Erythroblast (primary cell): Measurements from ENCODE around the gene GPR15.

Experiments
- GATA1 ChIP-seq: IDR thresholded peaks from 2 replicates; pipeline ENCODE4 v1.6.1; 2011; ENCODE audit warnings: low read depth, mild to moderate bottlenecking, control low read depth, low read length, moderate library complexity
- POLR2A ChIP-seq: IDR thresholded peaks from 2 replicates; pipeline ENCODE4 v1.6.1; 2011; ENCODE audit warnings: mild to moderate bottlenecking, low read length

- TF ChIP-seq POLR2A (no peak), GATA1 (no peak)
Observed at GRCh38 chr3:98508582-98508981, 23.2 kb upstream of the GPR15 start.
